BJ (cell line): ENCODE results near the gene CARMIL1. TPM values are rescaled to one million over a fixed set of nuclear protein-coding genes. Genes with fewer than 3 reads are reported as not detected.

ENCODE experiments used
- CTCF ChIA-PET: fragments of 350-600 bp; formaldehyde crosslinking; extraction: SDS; loops from one replicate; lab custom pipeline; 2021; ENCODE audit warnings: antibody characterized with exemption, inconsistent platforms; lab: Yijun Ruan, JAX
- POLR2A ChIA-PET: fragments of 300-600 bp; sonication (Branson Sonifier 250); formaldehyde crosslinking; extraction: SDS; loops from one replicate; lab custom pipeline; 2021; ENCODE audit warnings: antibody characterized with exemption; lab: Charles Lee
- DNase-seq: peaks from one replicate; pipeline ENCODE4 v3.0.0-alpha.2; 2011; ENCODE audit warnings: low read depth
- H3K27me3 ChIP-seq: 2 replicates; pipeline ENCODE4 v1.6.0; 2011; ENCODE audit warnings: low read length; ENCODE audit not compliant: control insufficient read depth, insufficient read depth
- H3K36me3 ChIP-seq: 2 replicates; pipeline ENCODE4 v1.5.1; 2011; ENCODE audit warnings: low read length; ENCODE audit not compliant: control insufficient read depth, insufficient read depth
- H3K4me3 ChIP-seq: 2 replicates; pipeline ENCODE4 v1.5.1; 2011; ENCODE audit warnings: low read depth, mild to moderate bottlenecking, control low read depth, low read length
- polyA plus RNA-seq: library from polyadenylated mRNA; depleted of rRNA; stranded (reverse); fragments of >200 nt; gene quantifications from 2 replicates; pipeline ENCODE4 v1.2.3, GENCODE V29; 2011
- TF ChIP-seq, protein P1 (sequence below): IDR thresholded peaks from 2 replicates; pipeline ENCODE4 v1.5.1; 2011; ENCODE audit warnings: low read depth, mild to moderate bottlenecking, control low read depth, inconsistent platforms, low read length, moderate library complexity; ENCODE audit not compliant: insufficient read depth

CARMIL1 gene
- polyA plus RNA-seq, 1 experiment, result 3.7 TPM

DNA sequence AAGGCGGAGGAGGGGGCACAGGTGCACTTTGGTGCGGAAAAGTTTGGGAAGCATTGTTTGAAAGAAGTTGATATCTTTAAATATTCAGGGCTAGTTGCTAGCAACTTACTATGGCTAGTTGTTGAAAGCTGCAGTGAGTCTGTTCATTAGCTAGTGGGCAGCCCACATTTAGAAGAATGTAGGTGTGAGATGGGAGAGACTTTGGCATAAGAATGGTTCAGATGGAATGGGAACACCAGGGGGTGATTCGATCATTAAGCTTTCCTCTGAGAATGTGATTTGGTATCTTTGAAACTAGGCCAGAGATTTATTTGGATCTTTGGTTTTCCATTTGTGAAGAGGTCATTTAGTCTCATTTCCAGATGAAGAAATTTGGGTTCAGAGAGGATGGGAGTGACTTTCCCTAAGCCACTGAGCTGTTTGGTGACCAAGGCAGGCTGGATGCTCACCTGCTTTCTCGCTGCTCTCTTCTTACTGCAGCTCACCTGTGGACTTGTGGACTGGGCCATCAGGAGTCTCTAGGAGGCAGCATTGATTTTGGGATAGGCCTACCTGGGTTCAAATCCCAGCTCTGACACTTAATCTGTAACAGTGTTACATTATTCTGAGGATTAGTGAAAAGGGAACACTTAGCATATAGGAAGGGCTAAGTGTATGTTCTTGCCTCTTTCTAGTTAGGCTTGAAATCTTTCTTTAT is 62.9 kb downstream of the CARMIL1 start:
- CTCF ChIA-PET, result interaction anchor here (0.9 to 1.3 kb wide), 2 partner anchors 7 to 167 kb away, joined by 3 read pairs; no protein-coding TSS in a partner anchor
- POLR2A ChIA-PET, result no interaction called here

GRCh38 chr6:25342802-25343201 is 63.6 kb downstream of the CARMIL1 start:
- H3K36me3 ChIP-seq, result no peaks in the 10 kb centered on the region
- CTCF ChIA-PET, result interaction anchor here (0.9 to 1.3 kb wide), 2 partner anchors 8 to 167 kb away, joined by 3 read pairs; no protein-coding TSS in a partner anchor
- peak; percentile 41 for DNase-seq
- POLR2A ChIA-PET, result no interaction called here
- TF ChIP-seq, protein P1, sequence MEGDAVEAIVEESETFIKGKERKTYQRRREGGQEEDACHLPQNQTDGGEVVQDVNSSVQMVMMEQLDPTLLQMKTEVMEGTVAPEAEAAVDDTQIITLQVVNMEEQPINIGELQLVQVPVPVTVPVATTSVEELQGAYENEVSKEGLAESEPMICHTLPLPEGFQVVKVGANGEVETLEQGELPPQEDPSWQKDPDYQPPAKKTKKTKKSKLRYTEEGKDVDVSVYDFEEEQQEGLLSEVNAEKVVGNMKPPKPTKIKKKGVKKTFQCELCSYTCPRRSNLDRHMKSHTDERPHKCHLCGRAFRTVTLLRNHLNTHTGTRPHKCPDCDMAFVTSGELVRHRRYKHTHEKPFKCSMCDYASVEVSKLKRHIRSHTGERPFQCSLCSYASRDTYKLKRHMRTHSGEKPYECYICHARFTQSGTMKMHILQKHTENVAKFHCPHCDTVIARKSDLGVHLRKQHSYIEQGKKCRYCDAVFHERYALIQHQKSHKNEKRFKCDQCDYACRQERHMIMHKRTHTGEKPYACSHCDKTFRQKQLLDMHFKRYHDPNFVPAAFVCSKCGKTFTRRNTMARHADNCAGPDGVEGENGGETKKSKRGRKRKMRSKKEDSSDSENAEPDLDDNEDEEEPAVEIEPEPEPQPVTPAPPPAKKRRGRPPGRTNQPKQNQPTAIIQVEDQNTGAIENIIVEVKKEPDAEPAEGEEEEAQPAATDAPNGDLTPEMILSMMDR, result no peak
- peaks cover 2% of the 10 kb centered on the region; the same call in 1 of the 2 replicates for H3K27me3 ChIP-seq
- no peak overlapping the region for H3K4me3 ChIP-seq

More for the DNA sequence above, 62.9 kb downstream of the CARMIL1 start:
- Histone ChIP-seq H3K4me3 (no peak overlapping the region), H3K27me3 (peaks cover 2% of the 10 kb centered on the region; the same call in 1 of the 2 replicates), H3K36me3 (no peaks in the 10 kb centered on the region)
- no peak for DNase-seq
- TF ChIP-seq, protein P1, result no peak

- TF ChIP-seq, protein P1, result no peak
- ChIA-PET POLR2A (no interaction called here), CTCF (no interaction called here)
- H3K27me3 ChIP-seq, result peaks cover 2% of the 10 kb centered on the region; the same call in 1 of the 2 replicates
- no peak for DNase-seq
- H3K4me3 ChIP-seq, result no peak overlapping the region
- no peaks in the 10 kb centered on the region for H3K36me3 ChIP-seq
These were observed 64.8 kb downstream of the CARMIL1 start for GRCh38 chr6:25343984-25344383.

DNA sequence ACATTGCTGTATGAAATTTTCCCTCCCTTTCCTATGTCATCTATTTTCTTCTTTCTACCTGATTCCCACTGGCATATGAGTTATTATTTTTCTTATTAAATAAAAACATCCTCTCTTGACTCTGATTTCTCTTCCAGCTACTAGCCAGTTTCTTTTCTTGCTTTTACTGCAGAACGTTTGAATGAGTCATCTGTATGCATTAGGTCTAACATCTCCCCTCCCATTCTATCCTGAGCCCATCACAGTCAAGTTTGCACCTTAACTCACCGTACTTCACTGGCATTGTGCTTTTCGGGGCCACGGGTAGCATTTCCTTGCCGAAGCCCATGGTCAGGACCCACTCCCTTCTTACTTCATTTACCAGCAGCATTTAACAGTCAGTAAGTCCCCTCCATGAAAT is 65.7 kb downstream of the CARMIL1 start:
- TF ChIP-seq, protein P1, result no peak
- Histone ChIP-seq H3K4me3 (no peak overlapping the region), H3K27me3 (peaks cover 2% of the 10 kb centered on the region; the same call in 1 of the 2 replicates), H3K36me3 (no peaks in the 10 kb centered on the region)
- DNase-seq, result no peak
- ChIA-PET CTCF (no interaction called here), POLR2A (no interaction called here)

DNA sequence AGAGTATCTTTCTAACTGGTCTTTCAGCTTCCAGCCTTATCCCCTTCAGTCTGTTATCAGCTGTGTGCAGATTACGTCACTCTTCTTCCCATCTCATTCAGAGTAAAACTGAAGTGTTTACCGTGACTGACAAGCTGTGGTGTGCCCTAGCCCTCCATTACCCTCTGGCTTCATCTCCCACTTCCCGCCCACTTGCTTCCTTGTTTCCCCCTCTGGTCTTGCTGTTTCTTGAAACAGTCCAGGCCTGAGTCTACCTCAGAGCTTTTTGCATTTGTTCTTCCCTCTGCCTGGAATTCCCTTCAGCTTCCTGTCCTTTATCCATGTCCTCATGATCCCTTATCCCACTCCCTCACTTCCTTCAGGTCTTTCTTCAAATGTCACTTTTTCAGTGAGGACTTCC is 66.9 kb downstream of the CARMIL1 start:
- no peak for DNase-seq
- Histone ChIP-seq H3K4me3 (no peak overlapping the region), H3K27me3 (peaks cover 2% of the 10 kb centered on the region; the same call in 1 of the 2 replicates), H3K36me3 (no peaks in the 10 kb centered on the region)
- CTCF ChIA-PET, result interaction anchor here (1.2 kb wide), 1 partner anchor 67 kb away, joined by 3 read pairs; the partner anchor contains the start of gene CARMIL1
- POLR2A ChIA-PET, result no interaction called here
- TF ChIP-seq, protein P1, result no peak
